Measurements from ENCODE around the gene ATP2C2. TPM values are rescaled to one million over a fixed set of nuclear protein-coding genes. Genes with fewer than 3 reads are reported as not detected.

ATP2C2 gene
- total RNA-seq, 4 donors from 2014 or later: 12.9 to 26.9 (median 18.6) TPM

- 89 to 93% methylated on average over 8 of the region's 8 CpGs for WGBS, 2 donors
- no peaks in the 10 kb centered on the region for H3K27me3 ChIP-seq
- no peak for DNase-seq
- H3K4me1 ChIP-seq: no peaks in the 10 kb centered on the region
- intact Hi-C loops (cut with DNase I): loop anchor here (10.0 kb wide), 2 partner anchors 294 to 404 kb away; partner anchors contain the start of gene ADAD2
- TF ChIP-seq POLR2A (IDR thresholded peaks at IDR 0.05): no peak
- no peak for TF ChIP-seq CTCF (IDR thresholded peaks at IDR 0.05)
- H3K9me3 ChIP-seq: no peaks in the 10 kb centered on the region
- H3K4me3 ChIP-seq (replicated peaks in 1 of 3): no peak overlapping the region
- H3K27ac ChIP-seq: no peak overlapping the region
- H3K36me3 ChIP-seq: peaks cover 6 to 21% of the 10 kb centered on the region in 2 donors
These were observed 120.8 kb downstream of the ATP2C2 start for GRCh38 chr16:84489131-84489530.

- H3K9me3 ChIP-seq: no peaks in the 10 kb centered on the region
- peaks cover 18 to 31% of the 10 kb centered on the region in 2 donors for H3K36me3 ChIP-seq
- H3K4me1 ChIP-seq: no peaks in the 10 kb centered on the region
- no peaks in the 10 kb centered on the region for H3K27me3 ChIP-seq
- no peak overlapping the region for H3K4me3 ChIP-seq (replicated peaks in 1 of 3)
- WGBS, 2 donors: 97 to 99% methylated on average over 11 of the region's 11 CpGs
- no peak for TF ChIP-seq POLR2A (IDR thresholded peaks at IDR 0.05)
- TF ChIP-seq CTCF (IDR thresholded peaks at IDR 0.05): no peak
- intact Hi-C loops (cut with DNase I): no loop called here
- DNase-seq: no peak
- H3K27ac ChIP-seq: no peak overlapping the region
These were observed 127.2 kb downstream of the ATP2C2 start for GRCh38 chr16:84495506-84495905.

GRCh38 chr16:84496991-84497390 is 128.7 kb downstream of the ATP2C2 start:
- intact Hi-C loops (cut with DNase I): no loop called here
- no peaks in the 10 kb centered on the region for H3K4me1 ChIP-seq
- no peak overlapping the region for H3K27ac ChIP-seq
- H3K9me3 ChIP-seq: no peaks in the 10 kb centered on the region
- DNase-seq: no peak
- H3K4me3 ChIP-seq (replicated peaks in 1 of 3): no peak overlapping the region
- 96 to 97% methylated on average over 3 of the region's 3 CpGs for WGBS, 2 donors
- no peak for TF ChIP-seq POLR2A (IDR thresholded peaks at IDR 0.05)
- no peak for TF ChIP-seq CTCF (IDR thresholded peaks at IDR 0.05)
- H3K27me3 ChIP-seq: no peaks in the 10 kb centered on the region
- H3K36me3 ChIP-seq: peaks cover 18 to 31% of the 10 kb centered on the region in 2 donors

- H3K9me3 ChIP-seq: no peaks in the 10 kb centered on the region
- intact Hi-C loops (cut with DNase I): no loop called here
- no peaks in the 10 kb centered on the region for H3K27me3 ChIP-seq
- no peak for TF ChIP-seq CTCF (IDR thresholded peaks at IDR 0.05)
- TF ChIP-seq POLR2A (IDR thresholded peaks at IDR 0.05): no peak
- peaks cover 18 to 31% of the 10 kb centered on the region in 2 donors for H3K36me3 ChIP-seq
- WGBS, 2 donors: 92 to 94% methylated on average over 18 of the region's 18 CpGs
- H3K27ac ChIP-seq: no peak overlapping the region
- H3K4me3 ChIP-seq (replicated peaks in 1 of 3): no peak overlapping the region
- no peaks in the 10 kb centered on the region for H3K4me1 ChIP-seq
- DNase-seq: no peak
These were observed 129.3 kb downstream of the ATP2C2 start for GRCh38 chr16:84497418-84498222.

GRCh38 chr16:84498223-84498610 is 129.9 kb downstream of the ATP2C2 start:
- no peak for TF ChIP-seq POLR2A (IDR thresholded peaks at IDR 0.05)
- no peak for TF ChIP-seq CTCF (IDR thresholded peaks at IDR 0.05)
- H3K4me3 ChIP-seq (replicated peaks in 1 of 3): no peak overlapping the region
- 94 to 96% methylated on average over 2 of the region's 2 CpGs for WGBS, 2 donors
- no peak for DNase-seq
- H3K36me3 ChIP-seq: peaks cover 14 to 31% of the 10 kb centered on the region in 2 donors
- H3K4me1 ChIP-seq: no peaks in the 10 kb centered on the region
- no peak overlapping the region for H3K27ac ChIP-seq
- intact Hi-C loops (cut with DNase I): no loop called here
- no peaks in the 10 kb centered on the region for H3K27me3 ChIP-seq
- no peaks in the 10 kb centered on the region for H3K9me3 ChIP-seq
